K562 (cell line): Measurements from ENCODE around the gene DIPK1B. TPM values are rescaled to one million over a fixed set of nuclear protein-coding genes. Genes with fewer than 3 reads are reported as not detected.
A peak's percentile ranks its signal among the peaks of the same experiment; 100 is the strongest.

Source experiments
- CCNT2 ChIP-seq: IDR thresholded peaks from 2 replicates; pipeline ENCODE4 v1.6.1; 2011; ENCODE audit warnings: borderline replicate concordance, low read depth, mild to moderate bottlenecking, moderate library complexity, mixed read lengths, low read length; ENCODE audit not compliant: insufficient read length; ENCODE audit errors: extremely low read depth
- CREB1 ChIP-seq, 2 experiments: sonication (generic) in 1 of 2; formaldehyde crosslinking in 1 of 2; IDR thresholded peaks; 2 replicates each; pipeline versions ENCODE4 v1.6.1 to v1.8.0; 2012 to 2022; ENCODE audit warnings: inconsistent platforms in 1 of 2, mild to moderate bottlenecking in 1 of 2, missing genetic modification reagents in 1 of 2, moderate library complexity in 1 of 2
- DDX20 ChIP-seq: fragments of 450-650 bp; IDR thresholded peaks from 2 replicates; pipeline ENCODE4 v1.6.1; 2016; ENCODE audit warnings: missing genetic modification characterization, low read depth, mild to moderate bottlenecking, missing compliant biosample characterization, moderate library complexity
- HNRNPL ChIP-seq: fragments of 200-400 bp; formaldehyde crosslinking; IDR thresholded peaks from 2 replicates; pipeline ENCODE4 v1.6.1; 2017; ENCODE audit warnings: low read depth, mild to moderate bottlenecking, low read length
- HNRNPUL1 ChIP-seq: fragments of 200-400 bp; formaldehyde crosslinking; IDR thresholded peaks from 2 replicates; pipeline ENCODE4 v1.6.1; 2017; ENCODE audit warnings: low read length
- HOMEZ ChIP-seq: fragments of 250-450 bp; sonication (Bioruptor Pico); IDR thresholded peaks from 2 replicates; pipeline ENCODE4 v1.4.0; 2020; ENCODE audit warnings: mild to moderate bottlenecking, moderate library complexity
- KAT2B ChIP-seq: IDR thresholded peaks from one replicate; pipeline ENCODE4 v1.6.1; 2012; ENCODE audit warnings: low read depth, mild to moderate bottlenecking, control low read depth, inconsistent platforms, low read length, moderate library complexity
- KAT7 ChIP-seq: sonication (generic); formaldehyde crosslinking; IDR thresholded peaks from 2 replicates; pipeline ENCODE4 v1.8.0; 2022; ENCODE audit warnings: missing genetic modification reagents, mild to moderate bottlenecking, borderline replicate concordance
- KLF13 ChIP-seq: fragments of 450-650 bp; IDR thresholded peaks from 2 replicates; pipeline ENCODE4 v1.6.1; 2016; ENCODE audit warnings: missing genetic modification characterization, low read depth, mild to moderate bottlenecking, missing compliant biosample characterization, moderate library complexity, borderline replicate concordance
- MAFG ChIP-seq: fragments of 450-650 bp; conservative IDR thresholded peaks from 2 replicates; pipeline ENCODE4 v1.6.1; 2016; ENCODE audit warnings: missing genetic modification characterization, missing compliant biosample characterization
- MXI1 ChIP-seq: IDR thresholded peaks from 2 replicates; pipeline ENCODE4 v1.6.1; 2011; ENCODE audit warnings: low read depth, mild to moderate bottlenecking, improper control_type of control experiment, low read length
- OTX1 ChIP-seq: fragments of 450-650 bp; formaldehyde crosslinking; IDR thresholded peaks from 2 replicates; pipeline ENCODE4 v1.4.0; 2022; ENCODE audit warnings: mild to moderate bottlenecking
- PML ChIP-seq: IDR thresholded peaks from 2 replicates; pipeline ENCODE4 v1.6.1; 2012; ENCODE audit warnings: low read length, inconsistent platforms
- PTTG1 ChIP-seq: fragments of 450-650 bp; IDR thresholded peaks from 2 replicates; pipeline ENCODE4 v1.6.1; 2016; ENCODE audit warnings: low read depth, mild to moderate bottlenecking, missing genetic modification characterization, missing compliant biosample characterization
- RBM22 ChIP-seq: fragments of 200-400 bp; formaldehyde crosslinking; IDR thresholded peaks from 2 replicates; pipeline ENCODE4 v1.6.1; 2018; ENCODE audit warnings: low read length, low read depth; ENCODE audit not compliant: poor library complexity, severe bottlenecking
- SMARCC2 ChIP-seq: fragments of 450-650 bp; IDR thresholded peaks from 2 replicates; pipeline ENCODE4 v1.6.1; 2017; ENCODE audit warnings: antibody characterized with exemption, moderate library complexity, mild to moderate bottlenecking, low read depth
- SRSF1 ChIP-seq: fragments of 200-400 bp; formaldehyde crosslinking; IDR thresholded peaks from 2 replicates; pipeline ENCODE4 v1.6.1; 2017; ENCODE audit warnings: mild to moderate bottlenecking, low read depth, low read length, moderate library complexity
- TAL1 ChIP-seq: fragments of 450-650 bp; IDR thresholded peaks from 2 replicates; pipeline ENCODE4 v1.6.1; 2016; ENCODE audit warnings: mild to moderate bottlenecking
- THRB ChIP-seq: fragments of 450-650 bp; formaldehyde crosslinking; conservative IDR thresholded peaks from 2 replicates; pipeline ENCODE4 v1.4.0; 2022; ENCODE audit warnings: mild to moderate bottlenecking, missing genetic modification characterization
- WHSC1 ChIP-seq: IDR thresholded peaks from one replicate; pipeline ENCODE4 v1.6.1; 2012; ENCODE audit warnings: low read length, control low read depth, inconsistent platforms
- ZNF140 ChIP-seq: fragments of 250-450 bp; sonication (Bioruptor Pico); IDR thresholded peaks from 2 replicates; pipeline ENCODE4 v1.8.0; 2021; ENCODE audit warnings: moderate library complexity, mild to moderate bottlenecking, inconsistent platforms
- ZNF395 ChIP-seq: fragments of 200-800 bp; sonication (Bioruptor generic); IDR thresholded peaks from 2 replicates; pipeline ENCODE4 v1.6.1; 2017; ENCODE audit warnings: missing genetic modification characterization, missing compliant biosample characterization
- ZNF717 ChIP-seq: fragments of 250-450 bp; sonication (Bioruptor Pico); IDR thresholded peaks from 2 replicates; pipeline ENCODE4 v1.5.0; 2021
- polyA plus RNA-seq, 8 experiments: library from polyadenylated mRNA; depleted of rRNA in 4 of 8; stranded (reverse) in 5 of 8; unstranded in 3 of 8; fragments of >200 nt; fragmentation: Nextera tagmentation in 2 of 8; fragmentation: Illumina TruSeq in 1 of 8; extraction: Ambion mirVana in 2 of 8; extraction: Trizol in 1 of 8; gene quantifications; 2 replicates each; pipeline versions ENCODE4 v1.2.1 to v1.2.3, GENCODE V29; 2011 to 2014; ENCODE audit warnings: inconsistent platforms in 1 of 8, missing spikeins in 1 of 8
- total RNA-seq, 7 experiments: library from RNA; depleted of rRNA in 6 of 7; stranded (reverse); fragments of >200 nt in 6 of 7; fragmentation: Illumina TruSeq in 2 of 7; extraction: Trizol in 2 of 7; gene quantifications; 2 replicates each; pipeline versions ENCODE4 v1.2.1 to v1.2.3, GENCODE V29; 2011 to 2021; ENCODE audit warnings: low replicate concordance in 1 of 7

DIPK1B gene
- total and polyA plus RNA-seq, 9 of the 15 experiments (the other 6 are each of a cell fraction or from before 2014, with no cell fraction given) = 0.08 to 22.3 (median 5.9) TPM

- TF ChIP-seq CCNT2 (peak; percentile 89), OTX1 (CRISPR knock-in tag) (no peak), THRB (CRISPR knock-in tag) (no peak), HNRNPUL1 (no peak), ZNF395 (CRISPR knock-in tag) (peak; percentile 77; the same call in 1 of the 2 replicates), PTTG1 (tag) (no peak), KAT2B (no peak), MXI1 (no peak), HNRNPL (peak; percentile 83; the same call in 1 of the 2 replicates), HOMEZ (CRISPR knock-in tag) (no peak), KAT7 (CRISPR knock-in tag) (peak; percentile 93; the same call in 1 of the 2 replicates), ZNF140 (CRISPR knock-in tag) (no peak), MAFG (no peak), CREB1 (IDR thresholded peaks at IDR 0.05) (no peak), CREB1 (CRISPR knock-in tag; IDR thresholded peaks at IDR 0.05) (no peak), DDX20 (no peak), PML (peak; percentile 78), RBM22 (peak; percentile 81), SMARCC2 (peak; percentile 74), ZNF717 (CRISPR knock-in tag) (no peak), KLF13 (tag) (no peak), WHSC1 (no peak), TAL1 (peak; percentile 88), SRSF1 (0 out of 2 replicates have a peak, but pooled peaks have one; percentile 49)
Observed at GRCh38 chr9:136662656-136663581, 49.5 kb upstream of the DIPK1B start, which contains the start of gene EGFL7 (continued).
